Activated naive CD4-positive, alpha-beta T cell (primary cell): Measurements from ENCODE around the gene CAST.

ENCODE experiments used
- DNase-seq, 4 experiments: peaks; one replicate each; lab custom pipeline; 2025; lab: John Stamatoyannopoulos, UW

Gene CAST

GRCh38 chr5:96648023-96648422, 14.2 kb upstream of the CAST start:
- DNase-seq, result no peak

- DNase-seq, result no peak
Measured at GRCh38 chr5:96648593-96648992, 13.6 kb upstream of the CAST start.

GRCh38 chr5:96649251-96649662, 12.9 kb upstream of the CAST start:
- no peak for DNase-seq

GRCh38 chr5:96649681-96650540, 12.3 kb upstream of the CAST start:
- no peak for DNase-seq

GRCh38 chr5:96651047-96651446, 11.1 kb upstream of the CAST start:
- DNase-seq, result no peak

GRCh38 chr5:96651948-96652753, 10.0 kb upstream of the CAST start:
- DNase-seq, result no peak

GRCh38 chr5:96652769-96653454, 9.3 kb upstream of the CAST start:
- no peak for DNase-seq

GRCh38 chr5:96654209-96654608, 8.0 kb upstream of the CAST start:
- DNase-seq, result no peak

GRCh38 chr5:96655085-96655484, 7.1 kb upstream of the CAST start:
- DNase-seq, result no peak

- no peak for DNase-seq
Measured at GRCh38 chr5:96655506-96655905, 6.7 kb upstream of the CAST start.

- DNase-seq, result no peak
Measured at GRCh38 chr5:96657068-96657467, 5.1 kb upstream of the CAST start.

- no peak for DNase-seq
Measured at GRCh38 chr5:96658272-96658671, 3.9 kb upstream of the CAST start.

GRCh38 chr5:96659170-96659569, 3.0 kb upstream of the CAST start:
- DNase-seq, result no peak

GRCh38 chr5:96660971-96661854, 963 bp upstream of the CAST start:
- peak in 2 of 4 experiments; percentile 8 for DNase-seq

- DNase-seq, result peak; percentile 47 to 72 (median 56)
Measured at GRCh38 chr5:96662725-96663518, 746 bp downstream of the CAST start.

GRCh38 chr5:96663608-96664007, 1.4 kb downstream of the CAST start:
- DNase-seq, result no peak

GRCh38 chr5:96664669-96665068, 2.5 kb downstream of the CAST start:
- no peak for DNase-seq

GRCh38 chr5:96668725-96669124, 6.5 kb downstream of the CAST start:
- no peak for DNase-seq

- no peak for DNase-seq
Measured at GRCh38 chr5:96669909-96670308, 7.7 kb downstream of the CAST start.

- DNase-seq, result no peak
Measured at GRCh38 chr5:96671441-96671840, 9.3 kb downstream of the CAST start.

- DNase-seq, result no peak
Measured at GRCh38 chr5:96673127-96673526, 11.0 kb downstream of the CAST start.
